SHP77 treated with DMSO at 0.1 percent for 48 hours (cell line): ENCODE results near the gene DRG2.

Experiments
- DNase-seq: peaks from one replicate; lab custom pipeline; 2025; lab: John Stamatoyannopoulos, UW

The DRG2 gene

GRCh38 chr17:18143044-18143936, 55.5 kb downstream of the DRG2 start:
- DNase-seq, result peak; percentile 52

- DNase-seq, result no peak
Observed at GRCh38 chr17:18144261-18144660, 56.5 kb downstream of the DRG2 start.

- DNase-seq, result no peak
Observed at GRCh38 chr17:18144855-18145254, 57.1 kb downstream of the DRG2 start.

- DNase-seq, result no peak
Observed at GRCh38 chr17:18145811-18146210, 58.1 kb downstream of the DRG2 start.

- DNase-seq, result no peak
Observed at GRCh38 chr17:18146259-18146658, 58.5 kb downstream of the DRG2 start.

- DNase-seq, result no peak
Observed at GRCh38 chr17:18146980-18147379, 59.2 kb downstream of the DRG2 start.

- no peak for DNase-seq
Observed at GRCh38 chr17:18148586-18148985, 60.8 kb downstream of the DRG2 start.

- DNase-seq, result no peak
Observed at GRCh38 chr17:18151290-18151689, 63.5 kb downstream of the DRG2 start.

GRCh38 chr17:18155179-18155578, 67.4 kb downstream of the DRG2 start:
- DNase-seq, result no peak

- no peak for DNase-seq
Observed at GRCh38 chr17:18156171-18156975, 68.6 kb downstream of the DRG2 start.

GRCh38 chr17:18156976-18157280, 69.2 kb downstream of the DRG2 start:
- DNase-seq, result no peak
